Activated B cell treated with CpG ODN at 0.5 μM for 24 hours (primary cell): Measurements from ENCODE around the gene NAALADL2. TPM values are rescaled to one million over a fixed set of nuclear protein-coding genes. Genes with fewer than 3 reads are reported as not detected.

ENCODE experiments used
- ATAC-seq: fragments of 200-7000 bp; cut with Tn5 transposase; one replicate; pipeline ENCODE4 v1.10.0; 2021; ENCODE audit warnings: low read depth, mild to moderate bottlenecking, moderate library complexity
- CTCF ChIA-PET: fragments of 350-600 bp; sonication (Branson Sonifier 250); formaldehyde crosslinking; loops from one replicate; lab custom pipeline; 2021; ENCODE audit warnings: antibody characterized with exemption; lab: Charles Lee
- POLR2A ChIA-PET: fragments of 350-600 bp; sonication (Branson Sonifier 250); formaldehyde crosslinking; loops from one replicate; lab custom pipeline; 2021; ENCODE audit warnings: antibody characterized with exemption; lab: Charles Lee
- DNase-seq: peaks from one replicate; pipeline ENCODE4 v3.0.0; 2022
- H3K27ac Mint-ChIP-seq: one replicate; pipeline ENCODE4 v1.8.0; 2020; ENCODE audit warnings: mixed read lengths
- H3K27me3 Mint-ChIP-seq: one replicate; pipeline ENCODE4 v1.8.0; 2021; ENCODE audit warnings: mixed read lengths
- H3K36me3 Mint-ChIP-seq: one replicate; pipeline ENCODE4 v1.8.0; 2021; ENCODE audit warnings: low read depth, mixed read lengths
- H3K4me1 Mint-ChIP-seq: one replicate; pipeline ENCODE4 v1.8.0; 2021; ENCODE audit warnings: mixed read lengths
- H3K4me3 Mint-ChIP-seq: one replicate; pipeline ENCODE4 v1.8.0; 2020; ENCODE audit warnings: mild to moderate bottlenecking, mixed read lengths
- H3K9me3 Mint-ChIP-seq: one replicate; pipeline ENCODE4 v1.8.0; 2020; ENCODE audit warnings: mixed read lengths
- intact Hi-C: fragments of 100-400 bp; cut with micrococcal nuclease; formaldehyde crosslinking; loops from one replicate; pipeline ENCODE4 v1.15.1; 2024
- total RNA-seq: library from RNA; stranded (reverse); gene quantifications from 2 replicates; pipeline ENCODE4 v1.2.3, GENCODE V29; 2022
- TF ChIP-seq, protein P1 (sequence below): fragments of 200-600 bp; IDR thresholded peaks from one replicate; pipeline ENCODE4 v1.8.0; 2022; ENCODE audit warnings: antibody characterized with exemption, mild to moderate bottlenecking

NAALADL2 gene
- total RNA-seq, 1 donor from 2014 or later: not detected

DNA sequence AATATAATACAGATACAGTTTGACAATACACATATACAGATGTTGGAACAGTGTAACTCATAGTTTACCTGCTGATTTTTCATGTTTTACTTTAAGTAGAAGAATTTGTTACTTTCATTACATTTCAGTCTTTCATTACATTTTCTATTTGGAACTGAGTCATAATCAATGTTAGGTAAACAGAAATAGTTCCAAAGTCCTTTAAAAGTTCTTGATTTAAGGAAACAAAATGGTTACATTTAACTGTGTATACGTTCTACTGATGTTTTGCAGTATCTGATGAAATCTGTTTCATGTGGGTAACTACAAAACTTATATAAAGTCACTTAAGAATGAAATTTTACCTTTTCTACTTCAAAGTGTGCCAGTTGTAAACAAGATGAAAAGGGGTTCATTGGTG, 721.2 kb downstream of the NAALADL2 start:
- no peaks in the 10 kb centered on the region for H3K36me3 Mint-ChIP-seq
- POLR2A ChIA-PET: no interaction called here
- H3K4me1 Mint-ChIP-seq: no peaks in the 10 kb centered on the region
- H3K9me3 Mint-ChIP-seq: peaks cover 10% of the 10 kb centered on the region
- no peak overlapping the region for H3K4me3 Mint-ChIP-seq
- TF ChIP-seq, protein P1, sequence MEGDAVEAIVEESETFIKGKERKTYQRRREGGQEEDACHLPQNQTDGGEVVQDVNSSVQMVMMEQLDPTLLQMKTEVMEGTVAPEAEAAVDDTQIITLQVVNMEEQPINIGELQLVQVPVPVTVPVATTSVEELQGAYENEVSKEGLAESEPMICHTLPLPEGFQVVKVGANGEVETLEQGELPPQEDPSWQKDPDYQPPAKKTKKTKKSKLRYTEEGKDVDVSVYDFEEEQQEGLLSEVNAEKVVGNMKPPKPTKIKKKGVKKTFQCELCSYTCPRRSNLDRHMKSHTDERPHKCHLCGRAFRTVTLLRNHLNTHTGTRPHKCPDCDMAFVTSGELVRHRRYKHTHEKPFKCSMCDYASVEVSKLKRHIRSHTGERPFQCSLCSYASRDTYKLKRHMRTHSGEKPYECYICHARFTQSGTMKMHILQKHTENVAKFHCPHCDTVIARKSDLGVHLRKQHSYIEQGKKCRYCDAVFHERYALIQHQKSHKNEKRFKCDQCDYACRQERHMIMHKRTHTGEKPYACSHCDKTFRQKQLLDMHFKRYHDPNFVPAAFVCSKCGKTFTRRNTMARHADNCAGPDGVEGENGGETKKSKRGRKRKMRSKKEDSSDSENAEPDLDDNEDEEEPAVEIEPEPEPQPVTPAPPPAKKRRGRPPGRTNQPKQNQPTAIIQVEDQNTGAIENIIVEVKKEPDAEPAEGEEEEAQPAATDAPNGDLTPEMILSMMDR: no peak
- no peaks in the 10 kb centered on the region for H3K27me3 Mint-ChIP-seq
- CTCF ChIA-PET: no interaction called here
- DNase-seq (no peak), ATAC-seq (no peak)
- no peak overlapping the region for H3K27ac Mint-ChIP-seq
- intact Hi-C loops: no loop called here

DNA sequence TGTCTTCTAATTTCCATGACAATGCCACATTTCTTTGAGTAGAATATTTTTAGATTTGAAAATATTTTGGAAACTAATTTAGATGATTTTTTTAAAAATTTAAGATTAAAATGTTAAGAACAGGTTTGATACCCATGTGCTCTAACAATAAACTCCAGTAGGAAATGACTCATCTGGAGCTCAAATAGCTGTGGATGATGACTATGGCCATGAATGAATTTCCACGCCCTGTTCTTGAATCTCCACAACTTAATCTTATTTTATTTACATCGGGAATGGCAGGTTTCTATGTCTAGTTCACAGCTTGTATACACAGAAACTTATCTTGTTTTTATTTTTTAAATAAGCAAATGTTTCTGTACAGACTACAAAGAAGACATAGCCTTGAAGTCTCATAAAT, 726.8 kb downstream of the NAALADL2 start:
- ATAC-seq (no peak), DNase-seq (no peak)
- H3K9me3 Mint-ChIP-seq: peaks cover 8% of the 10 kb centered on the region
- TF ChIP-seq, protein P1: no peak
- no peaks in the 10 kb centered on the region for H3K4me1 Mint-ChIP-seq
- no peak overlapping the region for H3K27ac Mint-ChIP-seq
- CTCF ChIA-PET: no interaction called here
- intact Hi-C loops: no loop called here
- no peaks in the 10 kb centered on the region for H3K36me3 Mint-ChIP-seq
- H3K27me3 Mint-ChIP-seq: no peaks in the 10 kb centered on the region
- POLR2A ChIA-PET: no interaction called here
- H3K4me3 Mint-ChIP-seq: no peak overlapping the region

DNA sequence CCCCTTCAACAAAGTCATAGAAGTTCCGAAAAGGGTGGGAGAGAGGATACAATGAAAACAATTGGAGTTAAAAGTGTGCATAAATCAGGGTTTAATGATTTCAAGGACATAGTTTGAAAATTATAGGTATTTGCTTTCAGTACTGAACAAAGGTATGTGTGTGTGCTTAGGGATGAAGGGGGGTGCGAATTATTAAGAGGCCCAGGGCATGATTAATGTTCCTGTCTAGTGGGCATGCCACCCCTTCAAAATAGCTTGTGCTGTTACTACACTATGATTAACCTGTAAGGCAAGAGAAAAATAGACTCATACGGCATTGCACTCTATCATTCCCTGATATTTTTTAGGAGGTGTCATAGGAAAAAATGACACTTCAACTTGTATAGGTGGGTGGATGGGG, 731.6 kb downstream of the NAALADL2 start:
- CTCF ChIA-PET: no interaction called here
- Mint-ChIP-seq H3K4me1 (no peaks in the 10 kb centered on the region), H3K27me3 (no peaks in the 10 kb centered on the region), H3K9me3 (peaks cover 6% of the 10 kb centered on the region), H3K4me3 (no peak overlapping the region), H3K36me3 (no peaks in the 10 kb centered on the region), H3K27ac (no peak overlapping the region)
- DNase-seq (no peak), ATAC-seq (no peak)
- POLR2A ChIA-PET: no interaction called here
- intact Hi-C loops: no loop called here
- TF ChIP-seq, protein P1: no peak

DNA sequence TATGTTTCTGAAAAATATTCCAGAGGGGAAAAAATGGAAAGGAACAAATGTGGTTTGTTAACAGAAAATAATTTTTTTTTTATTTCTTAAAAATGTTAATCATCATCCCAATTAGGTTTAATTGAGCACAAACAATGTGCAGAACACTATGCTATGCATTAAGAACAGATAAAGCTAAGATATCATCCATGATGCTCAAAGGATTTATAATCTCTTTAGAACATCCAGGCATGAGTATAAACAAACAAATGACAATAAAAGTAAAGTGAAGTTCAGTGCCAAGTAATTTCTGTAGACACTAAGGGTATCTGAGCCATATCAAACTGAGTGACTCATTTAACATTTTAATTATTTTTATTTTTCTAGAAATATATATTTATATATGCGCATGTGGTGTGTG, 732.2 kb downstream of the NAALADL2 start:
- no peak for ATAC-seq
- DNase-seq: no peak
- Mint-ChIP-seq H3K27me3 (no peaks in the 10 kb centered on the region), H3K36me3 (no peaks in the 10 kb centered on the region), H3K27ac (no peak overlapping the region), H3K4me3 (no peak overlapping the region), H3K9me3 (peaks cover 6% of the 10 kb centered on the region), H3K4me1 (no peaks in the 10 kb centered on the region)
- ChIA-PET CTCF (no interaction called here), POLR2A (no interaction called here)
- TF ChIP-seq, protein P1: no peak
- intact Hi-C loops: no loop called here

DNA sequence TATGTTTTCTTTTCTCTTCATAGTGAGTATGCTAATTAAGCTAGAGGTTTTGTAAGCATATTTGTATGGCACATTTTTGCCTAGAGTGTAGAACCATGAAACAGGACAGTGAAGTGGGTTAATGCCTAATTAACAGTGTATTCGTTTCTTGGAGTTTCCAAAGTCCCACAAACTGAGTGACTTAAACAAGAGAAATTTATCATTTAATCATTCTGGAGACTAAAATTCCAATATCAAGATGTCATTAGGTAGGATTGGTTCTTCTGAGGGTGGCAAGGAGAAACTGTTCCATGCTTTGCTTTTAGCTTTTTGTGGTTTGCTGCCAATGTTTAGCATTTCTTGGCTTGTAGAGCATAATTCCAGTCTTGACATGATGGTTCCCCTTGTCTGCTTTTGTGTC, 734.2 kb downstream of the NAALADL2 start:
- Mint-ChIP-seq H3K4me3 (no peak overlapping the region), H3K9me3 (peaks cover 6% of the 10 kb centered on the region), H3K27me3 (no peaks in the 10 kb centered on the region), H3K27ac (no peak overlapping the region), H3K4me1 (no peaks in the 10 kb centered on the region), H3K36me3 (no peaks in the 10 kb centered on the region)
- POLR2A ChIA-PET: no interaction called here
- TF ChIP-seq, protein P1: no peak
- DNase-seq (no peak), ATAC-seq (no peak)
- intact Hi-C loops: no loop called here
- CTCF ChIA-PET: no interaction called here
